Measurements from ENCODE around the gene TRAPPC2L. TPM values are rescaled to one million over a fixed set of nuclear protein-coding genes. Genes with fewer than 3 reads are reported as not detected.
A peak's percentile ranks its signal among the peaks of the same experiment; 100 is the strongest.

Gene TRAPPC2L
- total RNA-seq, 2 donors from 2014 or later, result 23.7 to 38.9 TPM

DNA sequence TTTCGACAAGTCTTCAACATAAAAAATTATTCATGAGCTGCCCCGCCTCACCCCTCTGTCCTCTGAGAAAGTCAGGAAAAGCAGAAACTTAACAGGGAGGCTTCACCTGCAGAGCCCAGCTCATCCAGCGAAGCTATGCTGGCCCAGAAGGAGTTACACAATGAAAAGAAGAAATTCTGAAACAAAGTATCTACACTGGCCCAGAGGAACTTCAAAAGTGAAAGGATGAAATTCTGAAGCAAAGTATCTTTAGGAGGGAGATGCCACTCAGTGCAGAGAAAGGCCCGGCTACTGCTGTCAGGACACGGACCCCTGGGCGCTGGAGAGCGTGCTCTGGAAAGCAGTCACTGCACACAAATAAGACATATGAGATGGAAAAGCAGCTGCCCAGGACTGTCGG lies 1.8 kb upstream of the TRAPPC2L start:
- Histone ChIP-seq H3K4me3 (no peak overlapping the region), H3K36me3 (peaks cover 0 to 4% of the 10 kb centered on the region in 2 donors), H3K27me3 (replicated peaks; ENCODE audit: insufficient read depth) (no peaks in the 10 kb centered on the region), H3K27ac (no peak overlapping the region), H3K4me1 (replicated peaks) (peaks cover 3% of the 10 kb centered on the region), H3K9me3 (no peaks in the 10 kb centered on the region)
- intact Hi-C loops (cut with DNase I), result loop anchor here (5.0 kb wide), 1 partner anchor 362 kb away; the partner anchor contains the start of gene ZNF778
- 92% methylated on average over 8 of the region's 8 CpGs for WGBS
- DNase-seq (ENCODE audit: low spot score), result no peak
- TF ChIP-seq POLR2A (IDR thresholded peaks at IDR 0.05), result no peak
- TF ChIP-seq POLR2AphosphoS5 (IDR thresholded peaks at IDR 0.05), result no peak
- TF ChIP-seq, protein P1, sequence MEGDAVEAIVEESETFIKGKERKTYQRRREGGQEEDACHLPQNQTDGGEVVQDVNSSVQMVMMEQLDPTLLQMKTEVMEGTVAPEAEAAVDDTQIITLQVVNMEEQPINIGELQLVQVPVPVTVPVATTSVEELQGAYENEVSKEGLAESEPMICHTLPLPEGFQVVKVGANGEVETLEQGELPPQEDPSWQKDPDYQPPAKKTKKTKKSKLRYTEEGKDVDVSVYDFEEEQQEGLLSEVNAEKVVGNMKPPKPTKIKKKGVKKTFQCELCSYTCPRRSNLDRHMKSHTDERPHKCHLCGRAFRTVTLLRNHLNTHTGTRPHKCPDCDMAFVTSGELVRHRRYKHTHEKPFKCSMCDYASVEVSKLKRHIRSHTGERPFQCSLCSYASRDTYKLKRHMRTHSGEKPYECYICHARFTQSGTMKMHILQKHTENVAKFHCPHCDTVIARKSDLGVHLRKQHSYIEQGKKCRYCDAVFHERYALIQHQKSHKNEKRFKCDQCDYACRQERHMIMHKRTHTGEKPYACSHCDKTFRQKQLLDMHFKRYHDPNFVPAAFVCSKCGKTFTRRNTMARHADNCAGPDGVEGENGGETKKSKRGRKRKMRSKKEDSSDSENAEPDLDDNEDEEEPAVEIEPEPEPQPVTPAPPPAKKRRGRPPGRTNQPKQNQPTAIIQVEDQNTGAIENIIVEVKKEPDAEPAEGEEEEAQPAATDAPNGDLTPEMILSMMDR (IDR thresholded peaks at IDR 0.05), result no peak

DNA sequence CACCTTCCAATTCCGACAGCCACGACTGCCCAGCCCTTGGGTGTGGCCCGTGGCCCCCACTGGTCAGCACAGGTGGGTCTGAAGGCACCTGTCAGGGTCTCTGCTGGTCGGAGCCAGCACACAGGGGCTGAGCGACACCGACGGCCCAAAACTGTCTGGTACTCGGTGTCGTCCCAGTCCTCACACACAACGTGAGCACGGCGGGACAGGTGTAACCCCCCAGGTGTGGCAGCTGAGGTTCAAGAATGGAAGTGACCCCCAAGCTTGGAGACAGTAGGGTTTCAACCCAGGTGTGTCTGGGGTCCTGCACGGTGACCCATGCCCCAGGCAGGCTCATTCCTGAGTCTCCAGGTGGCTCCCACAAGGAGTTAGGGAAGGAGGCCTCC lies 1.2 kb upstream of the TRAPPC2L start:
- Histone ChIP-seq H3K27ac (no peak overlapping the region), H3K4me3 (peak overlapping the region in 1 of 2 donors; percentile 82), H3K27me3 (replicated peaks; ENCODE audit: insufficient read depth) (no peaks in the 10 kb centered on the region), H3K9me3 (no peaks in the 10 kb centered on the region), H3K4me1 (replicated peaks) (peaks cover 3% of the 10 kb centered on the region), H3K36me3 (peaks cover 0 to 10% of the 10 kb centered on the region in 2 donors)
- intact Hi-C loops (cut with DNase I), result loop anchor here (2.0 to 5.0 kb wide), 2 partner anchors 43 to 362 kb away; partner anchors contain the start of gene ZNF778
- DNase-seq (ENCODE audit: low spot score), result no peak
- 81% methylated on average over 13 of the region's 13 CpGs for WGBS
- no peak for TF ChIP-seq POLR2A (IDR thresholded peaks at IDR 0.05)
- TF ChIP-seq, protein P1 (IDR thresholded peaks at IDR 0.05), result no peak
- no peak for TF ChIP-seq POLR2AphosphoS5 (IDR thresholded peaks at IDR 0.05)

DNA sequence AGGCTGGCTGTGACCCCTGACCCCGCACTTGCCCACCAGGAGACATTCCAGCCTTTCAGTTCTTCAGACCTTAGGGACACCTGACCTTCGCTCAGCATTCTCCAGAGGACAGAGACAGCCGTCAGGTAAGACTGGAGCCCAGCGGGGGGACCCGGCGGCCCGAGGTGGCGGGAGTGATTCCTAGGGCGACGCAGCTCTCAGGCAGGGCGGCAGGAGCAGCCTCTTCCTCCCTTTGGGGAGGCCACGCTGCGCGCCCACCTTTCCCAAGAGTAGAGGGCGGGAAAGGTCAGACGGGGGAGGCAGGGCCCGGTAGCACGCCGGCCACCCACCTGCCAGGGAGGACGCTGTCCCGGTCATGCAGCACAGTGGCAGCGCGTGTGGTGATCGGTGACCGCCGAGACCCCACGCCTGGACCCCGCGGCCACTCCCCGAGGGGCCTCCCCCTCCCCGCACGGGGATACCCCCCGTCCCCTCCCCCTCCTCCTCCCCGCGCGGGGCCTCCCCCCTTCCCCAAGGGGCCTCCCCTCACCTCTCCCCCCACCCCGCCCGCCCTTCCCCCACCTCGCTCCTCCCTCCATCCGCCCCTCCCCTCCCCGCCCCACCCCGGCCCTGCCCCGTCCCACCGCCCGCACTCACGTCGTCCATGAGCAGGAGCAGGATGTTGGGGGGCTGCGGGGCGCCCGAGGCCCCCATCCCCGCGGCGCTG lies 652 bp upstream of the TRAPPC2L start:
- peak; percentile 14 for DNase-seq (ENCODE audit: low spot score)
- H3K27ac ChIP-seq, result peak overlapping the region; percentile 56 to 78
- intact Hi-C loops (cut with DNase I), result loop anchor here (2.0 to 5.0 kb wide), 2 partner anchors 43 to 361 kb away; partner anchors contain the start of gene ZNF778

DNA sequence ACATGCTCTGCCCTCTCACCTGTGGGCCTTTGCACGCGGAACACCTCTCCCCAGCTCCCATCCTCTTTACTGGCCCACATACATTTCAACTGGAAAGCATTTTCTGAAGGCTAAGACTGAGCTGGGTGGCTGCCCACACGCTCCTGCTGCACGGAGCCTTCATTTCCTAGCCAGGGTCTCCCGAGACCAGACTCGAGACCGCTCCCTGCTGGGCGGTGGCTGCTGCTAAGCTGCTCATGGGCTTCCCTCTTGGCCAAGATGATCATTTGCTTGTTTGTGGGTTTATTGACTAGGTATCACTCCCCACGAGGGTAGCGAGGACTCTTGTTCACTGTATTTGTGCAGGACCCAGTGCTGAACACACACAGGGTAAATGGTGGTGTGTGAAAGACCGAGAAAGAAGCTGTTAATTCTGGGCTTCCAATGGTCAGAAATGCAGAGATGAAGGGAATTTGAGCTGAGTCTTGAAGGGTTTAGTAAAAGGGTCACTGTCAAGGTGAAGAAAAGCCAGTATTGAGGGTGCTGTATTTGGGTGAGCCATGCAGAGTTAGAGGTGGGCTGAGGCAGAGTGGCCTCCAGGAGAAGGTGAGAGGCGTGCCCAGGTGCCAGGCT lies 907 bp downstream of the TRAPPC2L start:
- H3K4me1 ChIP-seq (replicated peaks), result peaks cover 3% of the 10 kb centered on the region
- peak; percentile 66 for DNase-seq (ENCODE audit: low spot score)
- peak overlapping the region; percentile 78 to 79 for H3K27ac ChIP-seq
- TF ChIP-seq POLR2AphosphoS5 (IDR thresholded peaks at IDR 0.05) (peak; percentile 27), POLR2A (IDR thresholded peaks at IDR 0.05) (no peak)
- TF ChIP-seq, protein P1 (IDR thresholded peaks at IDR 0.05), result peak; percentile 21 to 71 (median 60)
- no peaks in the 10 kb centered on the region for H3K9me3 ChIP-seq
- 14% methylated on average over 12 of the region's 12 CpGs for WGBS
- peaks cover 0 to 23% of the 10 kb centered on the region in 2 donors for H3K36me3 ChIP-seq
- peak overlapping the region; percentile 82 to 93 for H3K4me3 ChIP-seq
- intact Hi-C loops (cut with DNase I), result loop anchor here (2.0 to 5.0 kb wide), 2 partner anchors 45 to 359 kb away; partner anchors contain the start of gene ZNF778
- no peaks in the 10 kb centered on the region for H3K27me3 ChIP-seq (replicated peaks; ENCODE audit: insufficient read depth)

More for the DNA sequence above, 652 bp upstream of the TRAPPC2L start:
- peaks cover 0 to 12% of the 10 kb centered on the region in 2 donors for H3K36me3 ChIP-seq
- TF ChIP-seq POLR2AphosphoS5 (IDR thresholded peaks at IDR 0.05), result no peak
- no peak for TF ChIP-seq POLR2A (IDR thresholded peaks at IDR 0.05)
- TF ChIP-seq, protein P1 (IDR thresholded peaks at IDR 0.05), result no peak
- peaks cover 3% of the 10 kb centered on the region for H3K4me1 ChIP-seq (replicated peaks)
- no peaks in the 10 kb centered on the region for H3K9me3 ChIP-seq
- 21% methylated on average over 23 of the region's 53 CpGs for WGBS
- peak overlapping the region; percentile 82 to 93 for H3K4me3 ChIP-seq
- no peaks in the 10 kb centered on the region for H3K27me3 ChIP-seq (replicated peaks; ENCODE audit: insufficient read depth)
